ENCODE data around the gene ATG7.
"Not testable (repeated sequence)": the region's sequence is repeated elsewhere in the genome, so short reads cannot be mapped to it uniquely, and the experiment has no call there.

ATG7 gene

DNA sequence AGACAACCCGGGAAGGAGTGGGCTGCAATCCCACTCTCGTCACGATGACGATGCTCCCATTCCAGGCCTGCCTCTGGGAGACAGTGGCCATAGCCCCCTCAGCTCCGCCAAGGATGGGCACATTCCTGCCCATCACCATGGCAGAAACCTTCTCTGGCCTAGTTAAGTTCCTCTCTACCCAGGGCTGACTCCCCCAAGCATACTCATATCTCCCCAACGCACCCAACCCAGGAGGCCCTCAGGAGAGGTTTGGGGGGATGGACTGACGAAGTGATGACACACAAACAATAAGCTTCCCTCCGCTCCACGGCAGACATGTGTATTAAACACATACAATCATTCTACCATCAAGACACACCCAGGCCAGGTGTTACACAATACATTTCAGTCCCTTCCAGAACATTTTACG is 311.4 kb downstream of the ATG7 start:
- peaks cover 33% of the 10 kb centered on the region for H3K4me1 Mint-ChIP-seq
- DNase-seq = no peak
- no peak overlapping the region for H3K27ac Mint-ChIP-seq
- CTCF ChIA-PET = interaction anchor here (0.6 kb wide), 1 partner anchor 222 kb away, joined by 3 read pairs; no protein-coding TSS in a partner anchor
- H3K36me3 Mint-ChIP-seq = peaks cover 20% of the 10 kb centered on the region
- no peak overlapping the region for H3K4me3 Mint-ChIP-seq
- no peaks in the 10 kb centered on the region for H3K27me3 Mint-ChIP-seq
- no peaks in the 10 kb centered on the region for H3K9me3 Mint-ChIP-seq

DNA sequence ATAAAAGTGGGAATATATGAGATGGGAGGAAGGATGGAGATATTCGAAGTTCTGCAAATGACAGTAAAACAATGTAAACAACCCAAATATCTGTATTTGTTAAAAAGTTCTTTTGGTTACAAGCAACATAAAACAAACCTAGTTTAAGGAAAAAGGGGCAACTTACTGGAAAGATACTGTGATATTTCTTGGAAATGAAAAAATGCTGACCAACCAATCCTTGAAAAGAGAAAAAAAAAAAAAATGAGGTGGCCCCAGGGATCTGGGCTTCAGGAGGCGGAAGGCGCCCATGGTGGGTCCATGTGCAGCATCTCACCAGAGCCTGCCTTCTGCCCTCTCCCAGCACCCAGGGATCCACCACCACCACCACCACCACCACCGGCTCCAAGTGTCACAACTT is 312.4 kb downstream of the ATG7 start:
- Mint-ChIP-seq H3K36me3 (peaks cover 24% of the 10 kb centered on the region), H3K27ac (no peak overlapping the region)
- CTCF ChIA-PET = no interaction called here

DNA sequence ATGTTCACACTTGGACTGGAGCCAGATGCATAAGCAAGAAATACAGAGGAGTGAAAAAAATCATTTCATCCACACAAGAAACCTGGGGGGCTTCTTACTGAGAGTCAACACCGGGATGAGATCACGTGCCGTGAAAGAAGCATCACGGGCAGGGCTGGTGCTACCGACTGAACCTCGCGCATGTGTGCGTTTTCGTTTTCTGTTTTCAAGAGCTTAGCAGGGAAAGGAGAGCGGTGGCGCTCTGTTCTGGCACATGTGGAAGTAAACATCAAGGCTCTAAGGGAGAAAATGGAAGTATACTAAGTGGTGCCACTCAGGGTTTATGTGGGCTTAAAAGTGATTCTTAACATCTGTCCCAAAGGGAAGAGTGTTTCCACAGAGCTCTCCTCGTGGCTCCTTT is 315.6 kb downstream of the ATG7 start:
- DNase-seq = no peak
- CTCF ChIA-PET = no interaction called here
- no peak overlapping the region for H3K4me3 Mint-ChIP-seq
- H3K4me1 Mint-ChIP-seq = peaks cover 26% of the 10 kb centered on the region
- H3K9me3 Mint-ChIP-seq = no peaks in the 10 kb centered on the region
- H3K27me3 Mint-ChIP-seq = no peaks in the 10 kb centered on the region
- H3K27ac Mint-ChIP-seq = peak overlapping the region; percentile 12
- peaks cover 21% of the 10 kb centered on the region for H3K36me3 Mint-ChIP-seq

More for the DNA sequence above, 312.4 kb downstream of the ATG7 start:
- Mint-ChIP-seq H3K4me3 (no peak overlapping the region), H3K9me3 (no peaks in the 10 kb centered on the region), H3K4me1 (peaks cover 40% of the 10 kb centered on the region), H3K27me3 (no peaks in the 10 kb centered on the region)
- DNase-seq = no peak

DNA sequence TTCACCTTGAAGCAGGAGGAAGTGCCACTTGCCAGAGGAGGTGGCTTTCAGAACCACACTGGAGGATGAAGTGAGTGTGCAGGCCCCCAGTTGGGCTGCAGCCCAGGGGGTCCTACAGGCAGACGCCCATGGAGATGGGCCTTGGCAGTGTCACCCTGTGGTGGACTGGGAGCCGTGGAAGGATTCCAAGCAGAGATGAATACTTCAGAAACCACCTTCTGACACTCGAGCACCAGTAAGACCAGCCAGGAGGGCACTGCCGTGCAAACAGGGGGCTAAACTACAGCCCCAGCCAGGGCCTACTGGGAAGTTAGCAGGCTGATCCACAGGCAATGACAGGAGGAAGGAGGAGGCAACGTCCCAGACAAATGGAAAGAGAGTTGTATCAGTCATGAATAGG is 316.1 kb downstream of the ATG7 start:
- no peak overlapping the region for H3K4me3 Mint-ChIP-seq
- CTCF ChIA-PET = no interaction called here
- peaks cover 21% of the 10 kb centered on the region for H3K4me1 Mint-ChIP-seq
- peak overlapping the region; percentile 51 for H3K27ac Mint-ChIP-seq
- H3K27me3 Mint-ChIP-seq = no peaks in the 10 kb centered on the region
- no peaks in the 10 kb centered on the region for H3K9me3 Mint-ChIP-seq
- no peak for DNase-seq
- peaks cover 23% of the 10 kb centered on the region for H3K36me3 Mint-ChIP-seq

DNA sequence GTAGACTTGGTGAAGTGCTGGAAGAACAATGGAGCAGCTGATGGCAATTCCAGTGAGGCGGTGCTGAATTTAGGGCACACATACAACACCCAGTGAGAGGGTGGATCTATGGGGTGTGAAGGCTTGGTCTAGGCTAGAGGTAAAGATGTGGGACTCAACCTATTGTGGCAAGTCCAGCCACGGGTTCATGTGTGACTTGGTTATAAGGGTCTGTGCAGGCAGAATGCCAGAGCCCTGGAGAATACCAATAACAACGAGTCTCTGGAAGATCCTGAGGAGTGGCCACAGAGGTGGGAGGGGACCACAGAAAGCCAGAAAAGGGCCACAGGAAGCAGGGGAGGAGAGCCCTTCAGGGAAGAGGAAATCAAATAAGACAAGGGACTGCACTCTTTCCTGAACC is 316.6 kb downstream of the ATG7 start:
- H3K9me3 Mint-ChIP-seq = no peaks in the 10 kb centered on the region
- no peak overlapping the region for H3K4me3 Mint-ChIP-seq
- DNase-seq = no peak
- peaks cover 23% of the 10 kb centered on the region for H3K36me3 Mint-ChIP-seq
- H3K4me1 Mint-ChIP-seq = peaks cover 22% of the 10 kb centered on the region
- CTCF ChIA-PET = no interaction called here
- no peak overlapping the region for H3K27ac Mint-ChIP-seq
- H3K27me3 Mint-ChIP-seq = no peaks in the 10 kb centered on the region

DNA sequence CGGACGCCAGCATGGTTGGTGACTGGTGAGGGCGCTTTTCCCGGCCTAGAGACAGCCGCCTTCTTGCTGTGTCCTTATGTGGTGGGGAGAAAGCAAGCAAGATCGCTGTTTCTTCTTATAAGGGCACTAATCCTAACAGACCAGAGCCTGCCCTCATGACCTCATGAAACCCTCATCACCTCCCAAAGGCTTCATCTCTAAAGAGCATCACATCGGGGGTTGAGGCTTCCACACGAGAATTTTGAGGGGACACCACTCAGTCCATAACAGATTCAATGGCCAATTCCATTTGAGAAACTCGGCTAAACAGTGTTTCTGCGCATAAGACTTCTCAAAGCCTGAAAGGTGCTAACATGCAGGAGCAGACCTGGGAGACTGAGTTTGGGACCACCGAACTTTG is 317.5 kb downstream of the ATG7 start:
- H3K9me3 Mint-ChIP-seq = no peaks in the 10 kb centered on the region
- CTCF ChIA-PET = no interaction called here
- H3K27ac Mint-ChIP-seq = no peak overlapping the region
- H3K4me1 Mint-ChIP-seq = peaks cover 21% of the 10 kb centered on the region
- H3K36me3 Mint-ChIP-seq = peaks cover 30% of the 10 kb centered on the region
- no peaks in the 10 kb centered on the region for H3K27me3 Mint-ChIP-seq
- DNase-seq = no peak
- no peak overlapping the region for H3K4me3 Mint-ChIP-seq

DNA sequence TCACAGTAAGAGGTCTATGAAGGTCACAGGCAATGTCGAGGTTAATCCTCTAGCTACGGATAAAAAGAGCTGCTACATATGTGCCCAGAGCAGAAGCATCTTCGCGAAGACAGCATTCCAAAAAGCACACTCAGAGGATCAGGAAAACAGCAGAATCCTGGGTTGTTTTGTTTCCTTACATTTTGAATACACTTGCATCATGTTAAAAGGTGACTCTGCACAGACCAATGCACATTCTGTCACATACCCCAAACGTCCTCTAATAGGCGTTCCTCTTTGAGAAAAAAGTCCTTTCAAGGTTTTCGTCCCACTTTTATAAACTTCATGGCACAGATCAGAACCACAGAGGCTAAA is 318.8 kb downstream of the ATG7 start:
- H3K27me3 Mint-ChIP-seq = no peaks in the 10 kb centered on the region
- H3K4me3 Mint-ChIP-seq = no peak overlapping the region
- H3K4me1 Mint-ChIP-seq = peaks cover 23% of the 10 kb centered on the region
- CTCF ChIA-PET = no interaction called here
- H3K9me3 Mint-ChIP-seq = peaks cover 2% of the 10 kb centered on the region
- H3K36me3 Mint-ChIP-seq = peaks cover 34% of the 10 kb centered on the region
- no peak overlapping the region for H3K27ac Mint-ChIP-seq
- no peak for DNase-seq

DNA sequence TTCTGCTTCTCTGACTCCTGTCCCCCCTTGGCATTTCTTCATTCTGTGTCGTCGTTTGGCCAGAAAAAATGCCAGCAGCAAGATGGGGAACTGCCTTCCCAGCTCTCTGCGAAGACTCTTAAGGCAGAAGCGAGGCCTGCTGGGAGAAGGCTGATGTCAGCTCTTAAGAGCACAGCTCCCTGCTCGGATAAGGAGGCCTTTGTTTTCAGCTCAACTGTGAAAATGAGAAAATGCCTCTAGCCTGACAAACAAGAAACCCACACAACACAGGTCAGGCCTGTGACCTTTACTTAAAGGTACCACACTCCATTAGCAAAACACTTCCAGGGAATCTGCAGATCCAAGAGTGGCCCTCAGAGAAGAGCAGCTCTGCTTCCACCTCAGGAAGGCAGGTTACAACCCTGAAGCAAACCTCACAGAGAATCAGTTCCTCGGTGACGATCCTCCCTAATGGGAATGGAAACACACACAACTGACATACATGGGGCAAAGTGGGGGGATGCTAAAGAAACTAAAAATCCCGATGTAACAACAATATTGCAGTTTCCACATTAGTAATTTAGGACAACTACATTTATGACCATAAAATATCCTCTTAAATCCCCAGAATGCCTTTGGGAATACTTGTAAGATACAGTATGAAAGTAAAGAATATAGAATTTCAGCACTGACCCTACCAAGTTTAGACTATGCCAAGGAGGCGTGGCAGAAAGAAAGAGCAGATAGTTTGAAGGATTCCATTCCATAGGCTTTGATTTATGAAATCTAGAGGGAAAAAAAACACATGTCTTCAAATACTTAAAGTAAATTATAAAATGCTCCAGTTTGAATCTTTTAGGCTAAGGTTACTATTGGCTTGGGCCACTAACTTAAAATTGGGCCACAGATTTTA is 319.4 kb downstream of the ATG7 start:
- Mint-ChIP-seq H3K4me1 (peaks cover 23% of the 10 kb centered on the region), H3K36me3 (peaks cover 35% of the 10 kb centered on the region), H3K27me3 (no peaks in the 10 kb centered on the region), H3K4me3 (no peak overlapping the region), H3K9me3 (peaks cover 4% of the 10 kb centered on the region), H3K27ac (no peak overlapping the region)
- DNase-seq = no peak
- CTCF ChIA-PET = no interaction called here

DNA sequence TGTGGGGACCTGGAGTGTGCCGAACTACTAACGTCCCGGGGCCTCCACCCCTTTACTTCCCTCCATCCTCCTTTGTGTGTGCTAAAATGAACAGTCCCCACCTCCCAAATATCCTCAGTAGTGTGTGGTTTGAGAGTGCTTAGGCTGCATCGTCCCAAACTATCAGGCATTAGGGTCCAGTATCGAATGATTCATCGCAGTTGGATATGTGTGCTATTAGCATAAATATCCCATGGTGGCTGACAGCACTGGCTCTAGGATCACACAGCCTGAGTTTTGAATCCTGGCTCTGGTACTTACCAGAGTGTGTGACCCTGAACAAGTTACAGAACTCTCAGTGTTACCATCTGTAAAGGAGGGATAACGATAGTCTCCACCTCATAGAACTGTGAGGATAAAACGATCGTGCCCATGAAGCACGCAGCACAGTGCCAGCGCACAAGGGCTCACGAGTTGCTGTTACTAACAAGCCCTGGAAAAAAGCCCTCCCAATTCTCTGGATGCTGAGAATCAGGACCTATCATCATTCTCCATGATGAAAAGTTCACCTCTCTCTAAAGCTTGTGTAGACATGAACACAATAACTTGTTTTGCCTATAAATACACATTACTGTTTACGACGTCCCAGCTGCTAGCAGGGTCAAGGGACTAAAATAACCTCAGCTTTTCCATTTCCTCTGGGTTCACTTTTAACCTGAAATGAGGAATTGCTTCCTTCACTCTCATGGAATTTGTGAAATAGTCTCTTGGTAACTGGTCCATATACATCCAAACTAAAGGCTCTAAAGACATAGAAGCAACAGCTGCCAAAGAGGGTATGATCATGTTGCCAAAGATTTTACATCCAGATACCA is 320.5 kb downstream of the ATG7 start:
- H3K27ac Mint-ChIP-seq = no peak overlapping the region
- CTCF ChIA-PET = interaction anchor here (0.5 kb wide), 1 partner anchor 59 kb away, joined by 3 read pairs; no protein-coding TSS in a partner anchor
- no peaks in the 10 kb centered on the region for H3K27me3 Mint-ChIP-seq
- peaks cover 22% of the 10 kb centered on the region for H3K4me1 Mint-ChIP-seq
- DNase-seq = no peak
- H3K4me3 Mint-ChIP-seq = no peak overlapping the region
- H3K9me3 Mint-ChIP-seq = peaks cover 8% of the 10 kb centered on the region
- H3K36me3 Mint-ChIP-seq = peaks cover 39% of the 10 kb centered on the region

DNA sequence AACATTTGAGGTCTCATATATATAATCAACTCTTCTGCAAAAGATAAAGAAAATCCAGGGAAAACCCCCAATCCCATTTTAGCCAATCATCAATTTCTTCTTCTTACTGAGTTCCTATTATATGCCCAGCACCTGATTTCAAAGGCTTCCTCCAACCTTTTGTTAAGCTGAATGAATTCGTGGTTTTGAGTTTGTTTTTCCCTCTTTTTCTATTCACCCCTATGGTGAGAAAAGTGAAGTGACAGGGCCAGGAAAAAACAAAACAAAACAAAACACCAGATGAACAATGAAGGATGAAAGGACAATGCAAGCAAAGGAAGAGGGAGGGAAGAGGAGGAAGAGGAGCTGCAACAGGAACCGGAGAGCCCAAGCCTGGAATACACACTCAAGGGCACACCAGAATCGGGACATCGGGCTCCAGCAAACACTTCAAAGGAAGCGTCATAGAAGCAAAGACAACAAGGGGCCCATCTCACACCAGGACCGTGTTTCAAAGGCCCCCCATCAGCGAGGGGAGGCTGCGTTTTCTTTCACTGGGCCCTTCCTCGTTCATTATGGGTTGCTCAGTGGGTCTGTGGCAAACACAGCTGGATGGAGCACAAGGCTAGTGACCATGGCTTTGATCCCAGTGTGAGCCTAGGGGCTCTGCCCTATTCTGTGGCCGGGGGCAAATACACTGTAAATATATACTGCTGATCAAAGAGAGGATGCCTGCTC is 321.3 kb downstream of the ATG7 start:
- Mint-ChIP-seq H3K9me3 (peaks cover 12% of the 10 kb centered on the region), H3K36me3 (peaks cover 43% of the 10 kb centered on the region), H3K27me3 (no peaks in the 10 kb centered on the region), H3K4me3 (no peak overlapping the region), H3K4me1 (peaks cover 15% of the 10 kb centered on the region), H3K27ac (no peak overlapping the region)
- CTCF ChIA-PET = no interaction called here
- no peak for DNase-seq

DNA sequence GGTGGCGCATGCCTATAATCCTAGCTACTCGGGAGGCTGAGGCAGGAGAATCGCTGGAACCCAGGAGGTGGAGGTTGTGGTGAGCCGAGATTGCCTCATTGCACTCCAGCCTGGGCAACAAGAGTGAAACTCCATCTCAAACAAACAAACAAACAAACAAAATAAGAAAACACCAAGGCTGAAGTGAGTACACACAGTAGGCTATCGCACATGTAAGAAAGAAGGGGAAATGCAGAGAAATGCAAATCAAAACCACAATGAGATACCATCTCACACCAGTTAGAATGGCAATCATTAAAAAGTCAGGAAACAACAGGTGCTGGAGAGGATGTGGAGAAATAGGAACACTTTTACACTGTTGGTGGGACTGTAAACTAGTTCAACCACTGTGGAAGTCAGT is 322.8 kb downstream of the ATG7 start:
- H3K4me1 Mint-ChIP-seq, H3K27me3 Mint-ChIP-seq, H3K4me3 Mint-ChIP-seq, CTCF ChIA-PET, DNase-seq, H3K27ac Mint-ChIP-seq: not testable (repeated sequence)
- H3K9me3 Mint-ChIP-seq = peaks cover 12% of the 10 kb centered on the region
- peaks cover 46% of the 10 kb centered on the region for H3K36me3 Mint-ChIP-seq

DNA sequence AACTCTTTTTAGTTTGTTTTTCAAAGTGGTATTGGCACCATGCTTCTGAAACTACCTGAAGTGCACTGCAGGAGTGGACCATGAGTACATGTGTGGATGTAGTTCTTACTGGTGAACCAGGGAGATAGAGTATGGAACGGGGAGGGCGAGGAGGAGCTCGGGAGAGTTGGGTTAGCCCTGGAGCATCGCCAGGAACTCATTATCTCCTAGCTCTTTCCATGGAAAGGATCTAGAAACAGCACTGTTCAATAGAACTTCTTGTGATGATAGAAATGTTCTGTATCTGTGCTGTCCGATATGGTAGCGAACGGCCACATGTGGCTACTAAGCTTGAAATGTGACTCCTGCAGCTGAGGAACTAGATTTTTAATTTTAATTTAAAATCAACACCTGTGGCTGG is 324.2 kb downstream of the ATG7 start:
- H3K36me3 Mint-ChIP-seq = peaks cover 57% of the 10 kb centered on the region
- no peaks in the 10 kb centered on the region for H3K27me3 Mint-ChIP-seq
- no peak for DNase-seq
- H3K27ac Mint-ChIP-seq = no peak overlapping the region
- no peak overlapping the region for H3K4me3 Mint-ChIP-seq
- CTCF ChIA-PET = no interaction called here
- H3K4me1 Mint-ChIP-seq = peaks cover 7% of the 10 kb centered on the region
- H3K9me3 Mint-ChIP-seq = peaks cover 12% of the 10 kb centered on the region

DNA sequence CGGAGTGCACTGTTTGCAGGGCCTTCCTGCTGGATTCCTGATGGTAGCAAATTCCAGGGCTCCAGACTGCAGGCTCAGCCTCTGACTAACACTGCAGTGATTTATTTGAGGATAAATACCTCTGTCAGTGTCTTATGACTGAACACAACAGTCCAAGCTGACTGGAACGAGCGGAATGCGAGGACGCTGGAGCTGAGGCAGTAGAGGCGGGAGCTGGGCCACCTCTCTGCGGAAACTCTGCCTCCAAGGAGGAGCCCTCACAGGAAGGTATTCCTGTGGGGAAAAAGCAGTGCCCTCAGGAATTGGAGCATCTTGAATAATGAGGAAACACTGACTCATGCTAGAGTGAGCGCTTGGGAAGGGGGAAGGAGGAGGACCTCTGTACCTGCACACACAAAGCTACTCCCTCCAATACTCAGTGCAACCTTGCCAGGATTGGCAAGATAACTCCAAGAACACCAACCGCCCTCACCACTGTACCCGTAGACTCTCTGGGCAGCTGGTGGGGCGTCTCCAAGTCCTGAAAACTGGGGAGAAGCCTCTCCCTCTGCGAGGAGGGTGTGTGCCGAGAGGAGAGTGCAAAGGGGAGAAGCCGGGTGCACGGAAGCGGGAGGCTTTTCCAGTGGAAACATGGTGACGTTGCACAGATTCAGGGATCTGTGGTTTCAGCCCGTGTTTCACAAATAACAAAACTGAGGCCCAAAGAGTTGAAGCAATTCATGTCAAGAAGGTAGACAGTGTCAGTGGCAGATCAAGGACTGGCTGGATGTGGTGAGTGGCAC is 328.5 kb downstream of the ATG7 start:
- H3K4me3 Mint-ChIP-seq = no peak overlapping the region
- no peaks in the 10 kb centered on the region for H3K27me3 Mint-ChIP-seq
- no peak for DNase-seq
- no peak overlapping the region for H3K27ac Mint-ChIP-seq
- H3K9me3 Mint-ChIP-seq = peaks cover 10% of the 10 kb centered on the region
- CTCF ChIA-PET = no interaction called here
- peaks cover 3% of the 10 kb centered on the region for H3K4me1 Mint-ChIP-seq
- H3K36me3 Mint-ChIP-seq = peaks cover 51% of the 10 kb centered on the region

Data from activated naive CD4-positive, alpha-beta T cell treated with anti-CD3 and anti-CD28 coated beads, Interleukin-2, amount 10 ng/mL, durations not matched to agents 7 days and 5 days (primary cell).